ENCODE data around the gene ZNF319. TPM values are rescaled to one million over a fixed set of nuclear protein-coding genes. Genes with fewer than 3 reads are reported as not detected.

Gene ZNF319
- total RNA-seq, 4 donors from 2014 or later, result 4.2 to 16.6 (median 11.6) TPM

DNA sequence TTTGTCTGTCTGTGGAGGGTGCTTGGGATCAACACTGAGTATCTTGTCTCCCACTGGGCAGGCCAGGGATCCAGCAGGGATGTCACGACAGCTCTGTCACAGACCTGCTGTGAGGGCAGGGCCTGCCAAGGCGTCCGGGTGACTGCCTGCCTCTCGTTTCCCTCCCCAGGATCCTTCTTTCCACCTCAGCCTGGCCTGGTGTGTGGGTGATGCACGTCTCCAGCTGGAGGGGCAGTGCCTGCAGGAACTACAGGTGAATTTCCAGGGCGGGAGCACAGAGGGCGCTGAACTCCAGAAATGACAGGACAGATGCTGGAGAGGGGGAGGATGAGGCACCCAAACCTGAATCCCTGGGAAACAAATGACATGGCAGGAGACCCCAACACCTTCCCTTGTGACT is 18.3 kb upstream of the ZNF319 start:
- H3K27ac ChIP-seq, result no peak overlapping the region
- WGBS, result 84% methylated on average over 6 of the region's 7 CpGs
- H3K27me3 ChIP-seq, result no peaks in the 10 kb centered on the region
- no peak overlapping the region for H3K4me3 ChIP-seq
- no peak for DNase-seq (ENCODE audit: low spot score in 2 of 2)
- H3K4me1 ChIP-seq, result peaks cover 22% of the 10 kb centered on the region
- peaks cover 33% of the 10 kb centered on the region for H3K36me3 ChIP-seq
- TF ChIP-seq EP300 (IDR thresholded peaks at IDR 0.05), result no peak
- TF ChIP-seq POLR2A (IDR thresholded peaks at IDR 0.05), result no peak
- TF ChIP-seq POLR2AphosphoS5 (IDR thresholded peaks at IDR 0.05), result no peak
- TF ChIP-seq, protein P1, sequence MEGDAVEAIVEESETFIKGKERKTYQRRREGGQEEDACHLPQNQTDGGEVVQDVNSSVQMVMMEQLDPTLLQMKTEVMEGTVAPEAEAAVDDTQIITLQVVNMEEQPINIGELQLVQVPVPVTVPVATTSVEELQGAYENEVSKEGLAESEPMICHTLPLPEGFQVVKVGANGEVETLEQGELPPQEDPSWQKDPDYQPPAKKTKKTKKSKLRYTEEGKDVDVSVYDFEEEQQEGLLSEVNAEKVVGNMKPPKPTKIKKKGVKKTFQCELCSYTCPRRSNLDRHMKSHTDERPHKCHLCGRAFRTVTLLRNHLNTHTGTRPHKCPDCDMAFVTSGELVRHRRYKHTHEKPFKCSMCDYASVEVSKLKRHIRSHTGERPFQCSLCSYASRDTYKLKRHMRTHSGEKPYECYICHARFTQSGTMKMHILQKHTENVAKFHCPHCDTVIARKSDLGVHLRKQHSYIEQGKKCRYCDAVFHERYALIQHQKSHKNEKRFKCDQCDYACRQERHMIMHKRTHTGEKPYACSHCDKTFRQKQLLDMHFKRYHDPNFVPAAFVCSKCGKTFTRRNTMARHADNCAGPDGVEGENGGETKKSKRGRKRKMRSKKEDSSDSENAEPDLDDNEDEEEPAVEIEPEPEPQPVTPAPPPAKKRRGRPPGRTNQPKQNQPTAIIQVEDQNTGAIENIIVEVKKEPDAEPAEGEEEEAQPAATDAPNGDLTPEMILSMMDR (IDR thresholded peaks at IDR 0.05), result no peak
- no peaks in the 10 kb centered on the region for H3K9me3 ChIP-seq

GRCh38 chr16:58016840-58017446 is 16.5 kb upstream of the ZNF319 start:
- Histone ChIP-seq H3K4me1 (peaks cover 10% of the 10 kb centered on the region), H3K9me3 (no peaks in the 10 kb centered on the region), H3K27ac (no peak overlapping the region), H3K4me3 (no peak overlapping the region), H3K36me3 (peaks cover 46% of the 10 kb centered on the region), H3K27me3 (no peaks in the 10 kb centered on the region)
- no peak for DNase-seq (ENCODE audit: low spot score in 2 of 2)
- 63% methylated on average over 12 of the region's 12 CpGs for WGBS
- TF ChIP-seq POLR2A (IDR thresholded peaks at IDR 0.05) (no peak), EP300 (IDR thresholded peaks at IDR 0.05) (no peak), POLR2AphosphoS5 (IDR thresholded peaks at IDR 0.05) (no peak)
- TF ChIP-seq, protein P1 (IDR thresholded peaks at IDR 0.05), result no peak

GRCh38 chr16:58013201-58013956 is 12.9 kb upstream of the ZNF319 start:
- TF ChIP-seq EP300 (IDR thresholded peaks at IDR 0.05) (no peak), POLR2AphosphoS5 (IDR thresholded peaks at IDR 0.05) (no peak), POLR2A (IDR thresholded peaks at IDR 0.05) (no peak)
- TF ChIP-seq, protein P1 (IDR thresholded peaks at IDR 0.05), result no peak
- no peak for DNase-seq (ENCODE audit: low spot score in 2 of 2)
- H3K36me3 ChIP-seq, result peaks cover 53% of the 10 kb centered on the region

DNA sequence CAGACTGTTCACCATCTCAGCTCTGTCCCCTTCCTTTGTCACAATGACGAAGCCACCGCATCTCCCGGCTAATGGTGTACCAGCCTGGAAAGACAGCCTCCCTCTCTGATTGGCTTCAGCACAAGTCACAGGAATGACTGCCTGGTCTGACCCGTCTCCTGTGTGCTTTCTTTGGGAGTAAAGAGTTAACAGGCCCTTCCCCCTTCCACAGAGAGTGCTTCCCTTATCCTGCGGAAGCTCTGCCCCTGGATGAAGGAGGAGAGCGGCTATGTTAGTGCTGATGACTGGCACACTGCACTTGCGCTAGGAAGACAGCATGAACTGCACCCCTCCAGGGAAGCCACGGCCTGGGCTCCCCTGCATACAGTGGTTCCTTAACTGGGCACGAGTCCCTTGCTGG is 12.0 kb upstream of the ZNF319 start:
- 84% methylated on average over 8 of the region's 9 CpGs for WGBS
- TF ChIP-seq EP300 (IDR thresholded peaks at IDR 0.05) (no peak), POLR2AphosphoS5 (IDR thresholded peaks at IDR 0.05) (no peak), POLR2A (IDR thresholded peaks at IDR 0.05) (no peak)
- TF ChIP-seq, protein P1 (IDR thresholded peaks at IDR 0.05), result no peak

More at GRCh38 chr16:58013201-58013956, 12.9 kb upstream of the ZNF319 start:
- Histone ChIP-seq H3K4me1 (no peaks in the 10 kb centered on the region), H3K4me3 (no peak overlapping the region), H3K9me3 (no peaks in the 10 kb centered on the region), H3K27me3 (no peaks in the 10 kb centered on the region), H3K27ac (no peak overlapping the region)
- WGBS, result 94% methylated on average over 9 of the region's 9 CpGs

GRCh38 chr16:58011652-58012051 is 11.2 kb upstream of the ZNF319 start:
- peaks cover 50% of the 10 kb centered on the region for H3K36me3 ChIP-seq
- no peak overlapping the region for H3K27ac ChIP-seq
- no peaks in the 10 kb centered on the region for H3K4me1 ChIP-seq
- no peaks in the 10 kb centered on the region for H3K9me3 ChIP-seq
- no peak overlapping the region for H3K4me3 ChIP-seq
- DNase-seq (ENCODE audit: low spot score in 2 of 2), result no peak
- H3K27me3 ChIP-seq, result no peaks in the 10 kb centered on the region
- WGBS, result 87% methylated on average over 3 of the region's 3 CpGs
- TF ChIP-seq POLR2AphosphoS5 (IDR thresholded peaks at IDR 0.05), result no peak

More for the DNA sequence above, 12.0 kb upstream of the ZNF319 start:
- H3K9me3 ChIP-seq, result no peaks in the 10 kb centered on the region
- no peak overlapping the region for H3K27ac ChIP-seq
- no peak for DNase-seq (ENCODE audit: low spot score in 2 of 2)
- no peak overlapping the region for H3K4me3 ChIP-seq
- no peaks in the 10 kb centered on the region for H3K27me3 ChIP-seq
- peaks cover 50% of the 10 kb centered on the region for H3K36me3 ChIP-seq
- no peaks in the 10 kb centered on the region for H3K4me1 ChIP-seq

Data from suprapubic skin (tissue), 4 donors.